Mesenteric fat pad (tissue), 1 donor: ENCODE measurements around the gene LCN1. TPM values are rescaled to one million over a fixed set of nuclear protein-coding genes. Genes with fewer than 3 reads are reported as not detected.

ENCODE experiments used
- DNase-seq: peaks from one replicate; pipeline ENCODE4 v3.0.0-alpha.2; 2020; ENCODE audit warnings: low spot score
- total RNA-seq: library from RNA; stranded (reverse); fragmentation: NEBNext Ultra II Directional; extraction: Animal tissue kit (Norgen Biotek cat#: 25700); gene quantifications from one replicate; pipeline ENCODE4 v1.2.1, GENCODE V29; 2021
- donor health status: DM: yes; HTN: yes; CAD: no.

The LCN1 gene
- total RNA-seq, 1 donor from 2014 or later = 2.3 TPM

DNA sequence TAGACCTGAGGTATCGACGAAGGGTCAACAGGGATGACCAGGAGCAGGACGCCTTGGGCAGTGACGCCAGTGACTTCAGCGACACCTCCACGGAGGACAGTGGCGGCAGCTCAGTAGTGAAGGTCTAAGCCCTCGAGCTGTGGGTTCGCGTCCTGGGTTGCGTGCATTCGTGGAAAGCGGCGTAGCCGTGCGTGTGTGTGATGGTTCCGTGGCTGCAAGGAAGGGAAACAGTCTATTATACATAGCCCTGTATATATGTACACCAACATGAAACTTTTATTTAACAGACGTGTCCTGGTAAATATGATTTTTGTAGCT is 33.3 kb upstream of the LCN1 start:
- DNase-seq = no peak

DNA sequence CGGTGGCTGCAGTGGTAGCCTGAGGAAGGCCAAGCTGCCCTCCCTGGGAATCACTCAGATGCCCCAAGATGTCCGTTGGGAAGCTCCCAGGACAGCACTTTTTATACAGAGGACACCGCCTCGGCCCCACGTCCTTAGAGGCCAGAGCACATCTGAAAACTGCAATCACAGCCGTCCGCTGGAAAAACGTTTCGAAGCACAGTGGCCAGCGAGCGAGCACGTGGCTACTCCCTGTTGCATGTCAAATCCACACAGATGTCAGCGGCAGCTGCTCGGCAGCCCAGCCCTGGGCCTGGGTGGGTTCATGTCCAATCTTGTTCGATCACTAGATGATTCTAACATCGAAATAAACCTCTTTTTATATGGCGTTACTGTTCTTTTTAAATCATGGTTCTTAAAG is 32.7 kb upstream of the LCN1 start:
- DNase-seq = no peak

DNA sequence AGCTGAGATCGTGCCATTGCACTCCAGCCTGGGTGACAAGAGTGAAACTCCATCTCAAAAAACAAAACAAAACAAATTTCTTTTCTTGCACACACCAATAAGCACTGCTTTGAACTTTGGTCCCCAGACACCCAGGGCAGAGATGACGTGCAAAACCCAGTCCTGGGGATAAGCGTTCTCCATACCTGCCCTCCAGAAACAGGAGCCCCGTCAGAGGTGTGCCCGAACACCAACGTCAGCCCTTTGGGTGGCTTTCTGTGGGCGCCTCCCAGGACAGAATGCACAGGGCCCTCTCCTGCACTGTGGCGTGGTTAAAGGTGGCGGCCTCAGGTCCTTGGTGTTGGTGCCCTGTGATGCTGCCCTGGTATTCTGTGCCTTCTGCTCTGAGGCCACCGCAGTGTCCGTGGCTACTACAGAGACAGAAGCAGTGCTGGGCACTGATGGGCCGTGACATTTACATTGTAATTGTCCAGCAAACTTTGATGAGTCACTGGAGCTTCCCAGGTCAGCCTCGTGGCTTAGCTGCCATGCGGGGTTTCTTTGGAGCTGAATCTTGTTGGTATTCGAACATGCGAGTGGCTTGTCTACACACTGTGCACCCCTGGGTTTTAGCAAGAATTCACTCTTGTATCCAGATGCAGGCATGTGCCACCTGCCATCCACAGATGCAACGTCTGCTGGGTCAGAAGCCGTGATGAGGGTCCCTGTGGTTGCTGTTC is 31.9 kb upstream of the LCN1 start:
- no peak for DNase-seq

DNA sequence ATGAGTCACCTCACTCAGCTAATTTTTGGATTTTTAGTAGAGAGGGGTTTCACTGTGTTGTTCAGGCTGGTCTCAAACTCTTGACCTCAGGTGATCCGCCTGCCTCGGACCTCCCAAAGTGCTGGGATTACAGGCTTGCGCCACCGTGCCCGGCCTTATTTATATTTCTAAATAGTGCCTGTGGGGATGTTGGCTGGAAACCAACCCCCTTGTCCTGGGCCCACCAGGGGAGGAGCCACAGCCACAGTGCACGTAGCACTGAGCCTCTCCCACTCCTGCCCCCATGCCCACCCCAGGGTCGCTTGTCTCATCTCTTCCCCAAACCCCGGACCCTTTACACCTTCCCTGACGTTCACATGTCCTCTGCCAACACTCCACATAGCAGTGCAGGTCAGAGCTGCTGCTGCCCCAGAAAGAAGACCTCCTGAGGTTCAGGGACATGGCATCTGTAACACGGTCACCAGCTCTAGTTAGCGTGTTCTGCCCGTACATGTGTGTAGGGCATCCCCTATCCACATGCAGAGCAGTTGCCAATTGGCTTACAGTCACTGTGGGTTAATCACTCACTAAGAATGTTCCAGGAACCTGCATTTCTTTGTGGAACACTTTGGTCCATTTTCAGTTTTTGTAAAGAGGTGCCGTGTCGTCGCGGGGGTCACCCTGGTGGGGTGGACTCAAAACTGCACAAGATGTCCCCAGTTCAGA is 30.9 kb upstream of the LCN1 start:
- DNase-seq = no peak

DNA sequence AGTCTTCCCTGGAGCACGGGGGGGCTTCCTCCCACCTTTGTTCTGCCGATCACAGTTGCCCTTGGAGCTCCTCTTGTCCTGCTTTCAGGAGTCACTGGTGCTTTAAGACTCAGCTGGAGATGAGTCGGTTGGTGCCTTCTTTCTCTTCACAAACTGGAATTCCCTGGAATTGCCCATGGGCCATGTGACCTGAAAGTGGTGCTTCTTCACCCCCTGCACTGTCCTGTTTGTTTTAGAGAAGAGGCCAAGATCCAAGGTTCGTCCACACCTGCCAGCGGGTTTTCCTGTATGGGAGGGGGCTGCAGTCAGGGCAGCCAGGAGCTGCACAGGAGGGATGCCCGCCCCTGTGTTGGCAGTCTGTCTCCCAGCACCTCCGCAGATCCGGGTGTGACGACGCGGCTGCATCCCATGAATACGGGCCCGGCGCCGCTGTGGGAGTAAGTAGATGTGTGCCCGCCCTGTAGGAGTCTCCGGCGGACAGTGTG is 30.2 kb upstream of the LCN1 start:
- DNase-seq = no peak

DNA sequence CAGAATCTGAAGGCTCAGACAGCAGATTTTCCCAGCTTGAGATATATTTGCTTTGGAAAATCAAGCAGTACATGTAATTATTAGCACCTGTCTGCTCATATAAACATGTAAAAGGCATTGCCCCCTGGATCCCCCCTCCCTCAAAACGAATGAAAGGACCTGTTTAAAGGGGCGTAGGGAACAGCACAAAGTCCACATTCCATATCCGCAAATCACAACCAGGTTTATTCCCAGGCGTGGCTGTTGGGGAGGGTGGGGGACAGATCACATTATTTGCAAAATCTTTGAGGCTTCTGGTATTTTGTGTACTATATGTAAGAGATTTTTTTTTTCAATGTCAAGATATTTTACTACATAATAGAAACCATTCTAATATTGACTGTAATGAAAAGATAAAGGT is 29.5 kb upstream of the LCN1 start:
- no peak for DNase-seq

DNA sequence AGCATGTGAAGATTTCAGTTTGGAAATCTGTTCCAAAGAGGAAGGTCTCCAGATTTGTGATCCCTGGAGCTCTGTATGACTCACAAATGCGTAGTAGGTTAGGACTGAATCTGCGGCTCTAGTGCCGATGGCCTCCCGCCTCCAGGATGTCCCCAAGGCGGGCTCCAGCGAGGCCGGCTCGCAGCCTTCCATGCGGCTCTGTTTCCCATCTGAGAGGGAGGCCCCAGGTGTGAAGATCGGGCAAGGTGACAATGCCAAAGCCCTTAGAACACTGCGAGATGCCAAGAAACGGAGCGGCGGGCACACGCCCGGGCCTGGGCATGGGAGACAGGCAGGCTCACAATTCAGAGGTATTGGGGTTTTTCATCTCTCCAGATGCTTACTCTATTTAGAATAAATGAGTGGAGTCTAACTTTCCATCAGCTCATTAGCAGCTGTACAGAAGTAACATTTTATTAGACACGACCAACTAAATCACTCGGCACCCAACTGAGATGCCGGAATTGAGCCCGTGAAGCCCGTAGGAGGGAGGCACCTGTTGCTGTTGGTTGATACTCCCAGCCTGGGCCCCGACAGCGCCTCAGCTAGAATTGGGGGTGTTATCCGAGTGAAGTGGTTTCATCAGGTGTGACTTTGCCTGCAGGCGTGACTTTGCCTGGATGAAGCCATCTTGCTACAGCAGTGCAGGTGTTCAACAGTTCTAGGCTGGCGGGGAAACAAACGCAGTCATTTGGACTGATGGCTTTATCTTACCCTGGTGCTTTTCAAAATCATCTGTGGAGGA is 28.2 kb upstream of the LCN1 start:
- no peak for DNase-seq

DNA sequence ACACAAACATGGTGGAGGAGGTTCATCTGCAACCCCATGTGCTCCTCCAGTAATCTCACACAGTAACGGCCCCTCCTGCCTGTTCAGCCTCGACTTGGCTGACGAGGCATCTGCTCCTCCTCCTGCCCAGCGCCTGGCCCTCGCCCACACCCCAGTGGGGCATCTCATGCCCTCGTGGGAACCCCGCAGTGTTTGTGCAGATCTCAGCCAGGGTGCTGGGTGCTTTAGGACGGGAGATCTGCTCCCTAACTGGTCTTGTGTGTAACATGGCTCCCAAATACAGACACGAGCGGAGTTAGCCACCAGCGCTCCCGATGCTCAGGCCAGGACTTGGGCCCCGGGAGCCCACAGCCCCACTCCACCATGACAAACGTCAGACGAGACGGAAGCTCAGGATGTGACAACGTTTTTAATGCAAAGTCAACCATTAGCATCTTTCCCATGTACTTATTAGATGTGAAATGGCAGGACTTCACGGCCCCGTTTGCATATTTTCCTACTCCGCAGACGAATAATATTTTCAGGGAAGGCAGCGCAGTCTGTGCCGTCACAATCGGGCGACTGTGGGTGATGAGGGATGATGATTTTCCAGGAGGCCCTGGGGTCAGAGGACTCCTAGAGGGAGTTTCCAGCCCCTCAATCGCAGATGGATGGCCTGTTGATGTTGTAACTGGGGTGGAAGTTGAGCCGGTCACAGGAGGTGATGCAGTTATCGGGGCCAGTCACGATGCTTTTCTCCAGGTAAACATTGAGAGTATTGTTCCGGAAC is 26.3 kb upstream of the LCN1 start:
- no peak for DNase-seq

DNA sequence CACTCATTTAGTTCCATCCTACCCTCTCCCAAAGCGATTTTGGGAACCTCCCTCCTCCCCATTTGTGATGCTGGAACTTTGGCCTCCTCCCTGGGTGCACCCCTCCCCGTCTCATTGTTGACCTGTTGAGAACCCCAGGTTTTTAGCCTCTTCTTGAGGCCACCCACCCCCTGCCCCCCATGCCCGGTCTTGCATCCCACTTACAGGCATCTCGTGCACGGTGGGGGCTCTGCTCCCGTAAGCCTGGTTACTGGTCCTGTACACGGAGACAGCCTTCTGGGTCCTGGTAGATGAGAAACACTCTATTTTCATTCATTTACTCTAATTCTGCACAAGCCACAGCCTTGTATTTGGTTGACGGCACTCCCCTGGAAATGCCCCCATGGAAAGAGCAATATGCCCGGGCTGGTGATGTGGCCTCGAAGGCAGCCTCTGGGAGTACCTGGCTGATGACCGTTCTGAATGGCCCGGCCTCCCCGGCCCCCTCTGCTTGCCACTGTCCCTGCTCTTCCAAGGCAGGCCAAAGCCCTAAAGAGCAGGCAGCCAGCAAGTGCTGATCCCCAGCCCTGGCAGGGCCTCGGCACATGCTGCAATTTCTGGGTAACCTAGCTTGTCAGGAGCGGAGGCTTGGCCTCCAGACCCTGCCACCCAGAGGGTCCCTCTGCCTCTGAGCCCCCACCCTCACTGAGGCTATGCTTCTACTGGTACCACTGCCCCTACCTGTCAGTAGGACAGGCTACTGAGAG is 22.7 kb upstream of the LCN1 start:
- DNase-seq = no peak

DNA sequence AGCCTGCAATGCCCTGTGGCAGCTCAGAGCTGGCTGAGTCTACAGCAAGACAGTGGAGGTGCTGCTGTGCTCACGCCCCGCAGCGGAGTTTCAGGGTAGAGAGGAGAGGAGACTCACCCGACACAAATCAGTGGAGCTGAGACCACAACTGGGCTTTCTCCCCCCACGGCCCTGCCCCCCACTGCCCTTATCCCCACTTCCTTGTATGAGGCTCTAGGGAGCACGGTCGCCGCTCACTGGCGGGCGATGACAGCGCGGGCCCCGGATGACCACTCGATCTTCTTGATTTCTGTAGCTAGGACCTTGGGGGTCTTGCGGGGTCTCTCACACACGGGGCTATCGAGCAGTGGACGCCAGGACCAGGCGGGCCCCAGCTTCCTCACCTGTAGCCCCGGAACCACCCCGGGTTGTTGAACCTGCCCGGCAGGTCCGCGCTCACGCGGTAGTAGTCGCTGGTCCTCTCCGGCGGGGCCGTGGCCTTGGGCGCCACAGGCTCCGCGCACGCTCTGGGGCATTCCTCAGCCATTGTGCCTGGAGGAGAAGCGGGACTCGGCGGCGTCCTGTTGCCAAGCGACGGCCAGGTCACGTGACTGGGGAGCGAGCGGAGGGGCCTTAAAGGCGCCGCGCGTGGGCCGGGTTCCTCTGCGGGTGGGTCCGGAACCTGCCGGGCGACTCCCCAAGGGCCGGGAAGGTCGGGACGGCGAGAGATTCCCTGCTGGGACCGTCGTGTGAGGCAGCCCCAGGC is 21.7 kb upstream of the LCN1 start:
- peak; percentile 98 for DNase-seq

DNA sequence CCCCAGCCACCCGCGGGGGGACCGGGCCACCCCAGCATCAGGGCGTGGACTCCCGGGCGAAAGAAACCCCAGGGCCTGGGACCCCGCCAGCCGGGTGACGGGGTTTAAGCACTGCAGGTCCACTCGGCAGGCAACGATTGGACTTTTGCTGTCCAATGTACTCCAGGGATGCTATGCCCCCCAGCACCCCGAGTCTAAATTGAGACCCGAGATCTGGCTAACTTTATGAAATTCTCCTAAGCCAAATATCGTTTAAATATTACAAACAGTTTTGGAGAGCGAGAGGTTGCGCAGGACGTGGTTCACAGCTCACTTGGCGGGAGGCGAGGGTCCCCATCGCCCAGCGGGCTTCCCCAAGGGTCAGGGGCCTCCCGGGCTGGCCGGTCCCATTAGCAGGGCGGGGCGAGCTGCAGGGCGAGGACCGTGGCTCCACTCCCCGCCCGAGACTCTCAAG is 21.1 kb upstream of the LCN1 start:
- no peak for DNase-seq

DNA sequence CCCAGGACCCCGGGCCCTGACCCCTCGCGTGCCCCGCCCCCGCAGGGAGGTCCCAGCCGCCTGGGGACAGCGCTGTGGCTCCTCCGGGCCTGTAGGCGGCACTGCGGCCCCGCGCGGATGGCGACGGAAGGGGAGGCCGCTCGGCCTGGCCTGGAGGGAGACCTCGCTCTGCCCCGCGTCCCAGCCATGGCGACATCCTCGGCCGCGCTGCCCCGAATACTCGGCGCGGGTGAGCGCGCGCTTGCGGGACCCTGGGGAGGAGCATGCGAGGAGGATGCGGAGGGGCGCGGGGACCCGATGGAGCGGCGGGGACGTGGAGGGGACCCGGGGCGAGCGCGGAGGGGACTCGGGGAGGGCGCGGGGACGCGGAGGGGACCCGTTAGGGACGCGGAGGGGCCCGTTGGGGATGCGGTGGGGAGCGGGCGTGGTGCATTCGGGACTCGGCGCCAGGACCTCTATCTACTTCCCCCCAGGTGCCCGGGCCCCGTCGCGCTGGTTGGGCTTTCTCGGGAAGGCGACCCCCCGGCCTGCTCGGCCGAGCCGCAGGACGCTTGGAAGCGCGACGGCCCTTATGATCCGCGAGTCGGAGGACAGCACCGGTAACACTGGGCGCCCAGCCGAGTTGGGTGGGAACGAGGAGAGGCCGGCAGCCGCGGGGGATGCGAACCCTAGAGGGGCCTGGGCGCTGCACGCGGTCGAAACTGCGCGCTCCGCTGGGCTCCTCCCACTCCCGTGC is 20.5 kb upstream of the LCN1 start, which contains the start of gene MRPS2:
Gene MRPS2 (plus strand): TSS at position 158 of the 736 bp plus-strand sequence. CDS start 29 bp downstream, at position 187.
- peak; percentile 96 for DNase-seq

DNA sequence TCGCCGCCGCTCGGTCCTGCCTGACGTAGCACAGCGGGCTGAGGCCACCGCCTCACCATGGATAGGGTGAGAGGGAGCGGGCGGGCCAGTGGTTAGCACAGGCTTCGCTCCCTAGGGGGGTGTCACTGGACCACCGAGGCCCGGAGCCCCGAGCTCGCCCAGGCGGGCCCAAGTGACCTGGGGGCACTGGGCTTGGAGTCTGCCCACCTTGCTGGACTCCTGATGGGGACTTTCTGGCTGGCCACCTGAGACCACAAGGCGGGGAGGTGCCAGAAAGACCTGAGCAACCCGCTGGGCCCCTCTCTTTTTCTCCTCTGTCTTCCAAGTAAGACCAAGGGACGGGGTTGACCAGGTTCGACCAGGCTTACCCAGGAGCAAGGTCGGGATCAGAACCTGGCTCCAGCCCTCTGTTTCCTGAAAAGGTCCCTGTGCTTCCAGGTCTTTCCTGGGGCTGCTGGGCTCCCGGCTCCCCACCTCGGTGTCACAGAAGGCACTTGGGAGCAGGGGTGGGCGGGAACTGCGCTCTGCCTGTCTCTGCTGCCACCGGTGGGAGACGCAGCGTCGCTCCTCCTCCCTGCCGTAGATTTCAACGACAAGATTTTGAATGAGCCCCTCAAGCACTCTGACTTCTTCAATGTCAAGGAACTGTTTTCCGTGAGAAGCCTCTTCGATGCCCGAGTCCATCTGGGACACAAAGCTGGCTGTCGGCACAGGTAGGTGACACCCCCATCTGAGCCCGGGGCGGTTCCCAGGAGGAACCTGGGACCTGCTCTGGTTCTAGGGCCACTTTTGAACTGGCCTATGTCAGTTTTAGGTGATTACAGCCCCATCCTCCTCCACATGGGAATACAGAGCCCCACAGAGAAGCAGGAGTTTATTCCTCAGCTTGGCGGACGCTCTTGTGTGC is 19.7 kb upstream of the LCN1 start:
- DNase-seq = no peak

DNA sequence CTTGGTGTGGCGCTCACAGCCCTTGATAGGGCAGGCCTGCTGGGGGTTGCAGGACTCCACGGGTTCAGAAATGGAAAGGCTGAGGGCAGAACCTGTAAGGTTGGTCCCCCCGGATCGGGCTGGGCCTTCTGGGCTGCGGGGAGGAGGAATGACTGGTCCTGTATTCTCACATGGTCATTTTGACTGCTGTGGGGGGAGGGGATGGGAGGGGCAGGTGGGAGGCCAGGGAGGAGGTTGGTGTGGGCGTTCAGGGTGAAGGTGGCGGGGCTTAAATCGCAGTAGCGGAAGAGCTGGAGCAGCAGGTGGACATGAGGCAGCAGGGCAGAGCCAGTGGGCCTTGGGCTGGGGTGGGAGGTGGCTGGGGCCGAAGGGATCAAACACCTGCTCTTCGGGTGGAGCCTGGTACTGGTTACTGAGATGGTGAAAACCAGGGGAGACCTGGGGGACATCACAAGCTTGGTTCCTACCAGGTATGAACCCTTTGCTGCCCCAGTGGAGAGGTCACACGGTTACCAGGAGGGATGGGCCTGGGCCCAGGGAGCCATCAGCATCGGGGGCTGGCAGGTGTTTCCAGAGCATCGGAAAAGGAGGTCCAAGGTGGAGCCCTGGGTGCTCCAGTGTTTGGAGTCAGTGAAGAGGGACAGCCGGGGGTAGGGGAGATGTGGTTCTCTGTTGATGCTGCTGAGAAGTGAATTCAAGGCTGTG is 18.9 kb upstream of the LCN1 start:
- DNase-seq = no peak

DNA sequence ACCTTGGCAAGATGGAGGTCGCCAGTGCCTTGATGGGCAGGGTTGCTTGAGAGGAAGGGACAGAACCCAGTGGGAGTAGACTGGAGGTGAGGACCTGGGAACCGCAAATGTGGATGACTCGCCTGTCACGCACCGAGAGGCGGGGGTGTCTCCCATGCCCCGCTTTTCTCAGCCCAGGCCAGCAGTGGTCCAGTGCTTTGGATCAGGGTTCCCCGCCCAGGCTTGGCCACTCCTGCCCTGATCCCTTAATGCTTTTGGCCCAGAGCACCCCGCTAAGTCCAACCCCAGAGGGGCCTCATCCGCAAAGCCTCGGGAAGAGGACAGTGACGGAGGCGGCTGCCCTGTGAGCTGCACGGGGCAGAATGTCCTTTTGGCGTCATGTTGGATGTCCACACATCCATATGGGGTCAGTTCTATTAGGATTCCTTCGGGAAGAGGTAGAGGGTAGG is 18.3 kb upstream of the LCN1 start:
- DNase-seq = no peak

DNA sequence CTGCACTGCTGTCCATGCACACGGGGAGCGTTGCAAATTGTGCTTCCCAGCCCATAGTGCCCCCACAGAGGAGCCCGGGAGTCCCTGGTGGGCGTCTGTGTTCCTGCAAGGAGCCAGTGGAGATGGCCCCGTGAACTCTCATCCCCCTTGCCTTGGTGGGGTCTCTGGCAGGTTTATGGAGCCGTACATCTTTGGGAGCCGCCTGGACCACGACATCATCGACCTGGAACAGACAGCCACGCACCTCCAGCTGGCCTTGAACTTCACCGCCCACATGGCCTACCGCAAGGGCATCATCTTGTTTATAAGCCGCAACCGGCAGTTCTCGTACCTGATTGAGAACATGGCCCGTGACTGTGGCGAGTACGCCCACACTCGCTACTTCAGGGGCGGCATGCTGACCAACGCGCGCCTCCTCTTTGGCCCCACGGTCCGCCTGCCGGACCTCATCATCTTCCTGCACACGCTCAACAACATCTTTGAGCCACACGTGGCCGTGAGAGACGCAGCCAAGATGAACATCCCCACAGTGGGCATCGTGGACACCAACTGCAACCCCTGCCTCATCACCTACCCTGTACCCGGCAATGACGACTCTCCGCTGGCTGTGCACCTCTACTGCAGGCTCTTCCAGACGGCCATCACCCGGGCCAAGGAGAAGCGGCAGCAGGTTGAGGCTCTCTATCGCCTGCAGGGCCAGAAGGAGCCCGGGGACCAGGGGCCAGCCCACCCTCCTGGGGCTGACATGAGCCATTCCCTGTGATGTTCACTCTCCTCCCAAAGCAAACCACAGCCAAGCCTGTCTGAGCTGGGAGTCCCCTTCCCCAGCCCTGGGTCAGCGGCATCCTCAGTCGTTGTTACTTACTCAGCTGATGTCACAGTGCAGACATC is 17.6 kb upstream of the LCN1 start:
- DNase-seq = no peak
